SK-N-MC (cell line): ENCODE data around the gene ABHD16B.

Experiments used
- EZH2 ChIP-seq: fragments of 200-600 bp; sonication (generic); IDR thresholded peaks from one replicate; pipeline ENCODE4 v1.6.1; 2017; ENCODE audit warnings: antibody characterized with exemption
- POLR2AphosphoS5 ChIP-seq: IDR thresholded peaks from 2 replicates; pipeline ENCODE4 v1.6.1; 2012; ENCODE audit warnings: mild to moderate bottlenecking, low read depth, low read length, borderline replicate concordance

DNA sequence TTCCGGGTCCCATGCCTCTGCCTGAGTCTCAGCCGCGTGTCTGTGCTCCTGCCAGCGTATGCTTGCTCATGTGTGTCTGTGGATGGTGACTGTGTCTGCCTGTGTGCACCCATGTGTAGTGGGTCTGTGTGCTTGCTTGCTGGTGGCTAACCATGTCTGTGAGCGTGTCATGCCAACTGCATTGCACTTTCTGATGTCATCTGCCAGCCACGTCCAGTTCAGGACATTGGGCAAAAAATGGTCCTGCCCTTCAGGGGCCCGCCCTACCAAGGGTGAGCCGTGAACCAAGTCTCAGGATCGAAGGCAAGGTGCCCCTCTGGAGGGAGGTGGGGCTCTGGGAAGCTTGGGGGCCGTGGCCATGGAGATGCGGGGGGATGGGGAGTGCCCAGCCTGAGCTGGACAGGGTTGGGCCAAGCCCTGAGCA, 20.9 kb upstream of the ABHD16B start:
- TF ChIP-seq EZH2 (no peak), POLR2AphosphoS5 (no peak)
